ENCODE results near the gene TMEM175.

- TF ChIP-seq POLR2A (IDR thresholded peaks at IDR 0.05; ENCODE audit: low read depth, low read length) (no peak), TAF1 (IDR thresholded peaks at IDR 0.05; ENCODE audit: borderline replicate concordance, low read depth, low read length) (no peak)
Measured at GRCh38 chr4:884896-885295, 47.4 kb upstream of the TMEM175 start.
